ENCODE results near the gene TCEA3.

DNA sequence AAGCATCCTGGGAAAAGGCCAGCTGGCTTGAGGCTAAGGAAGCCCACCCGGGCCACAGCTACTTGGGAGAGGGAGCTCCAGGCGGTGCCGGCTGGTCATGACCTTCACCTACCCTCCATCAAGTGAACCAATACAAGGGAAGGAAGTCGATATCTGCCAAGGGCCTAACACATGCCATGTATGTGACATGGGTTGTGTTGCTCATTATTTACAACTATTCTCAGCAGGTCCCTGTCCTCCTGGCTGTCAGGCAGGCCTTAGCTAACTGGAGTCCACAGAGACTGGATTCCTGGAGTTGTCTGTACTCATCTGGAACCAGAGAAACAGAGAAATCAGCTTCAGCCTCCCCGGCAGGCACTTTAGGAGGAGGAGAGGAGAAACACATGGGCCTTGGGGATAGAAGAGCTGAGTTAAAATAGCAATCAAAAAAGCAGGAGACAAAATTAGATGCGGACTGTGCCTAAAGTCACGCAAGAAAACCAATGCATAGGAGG is 15.7 kb downstream of the TCEA3 start:
- TF ChIP-seq CTCF (IDR thresholded peaks at IDR 0.05) (no peak), POLR2A (IDR thresholded peaks at IDR 0.05) (no peak), POLR2AphosphoS5 (IDR thresholded peaks at IDR 0.05) (no peak), EP300 (IDR thresholded peaks at IDR 0.05) (no peak)

Data from gastroesophageal sphincter (tissue), 3 donors.